Cardiac fibroblast (primary cell): ENCODE results near the gene SFTPB.
"Not testable (repeated sequence)": the region's sequence is repeated elsewhere in the genome, so short reads cannot be mapped to it uniquely, and the experiment has no call there.

Experiments used
- DNase-seq, 2 donors: peaks; one replicate each; pipeline versions ENCODE4 v3.0.0 to v3.0.0-alpha.2; 2010; ENCODE audit warnings: low read depth in 2 of 2
- H3K4me3 ChIP-seq, 2 donors: replicated peaks in 1 of 2; 1 replicate in 1 of 2; 2 replicates in 1 of 2; pipeline ENCODE4 v1.5.1; 2011; ENCODE audit warnings: low read depth in 2 of 2, low read length in 2 of 2, mild to moderate bottlenecking in 2 of 2, moderate library complexity in 1 of 2
- TF ChIP-seq, protein P1 (sequence below): IDR thresholded peaks from one replicate; pipeline ENCODE4 v1.5.1; 2011; ENCODE audit warnings: low read depth, mild to moderate bottlenecking, low read length, inconsistent platforms

The SFTPB gene

DNA sequence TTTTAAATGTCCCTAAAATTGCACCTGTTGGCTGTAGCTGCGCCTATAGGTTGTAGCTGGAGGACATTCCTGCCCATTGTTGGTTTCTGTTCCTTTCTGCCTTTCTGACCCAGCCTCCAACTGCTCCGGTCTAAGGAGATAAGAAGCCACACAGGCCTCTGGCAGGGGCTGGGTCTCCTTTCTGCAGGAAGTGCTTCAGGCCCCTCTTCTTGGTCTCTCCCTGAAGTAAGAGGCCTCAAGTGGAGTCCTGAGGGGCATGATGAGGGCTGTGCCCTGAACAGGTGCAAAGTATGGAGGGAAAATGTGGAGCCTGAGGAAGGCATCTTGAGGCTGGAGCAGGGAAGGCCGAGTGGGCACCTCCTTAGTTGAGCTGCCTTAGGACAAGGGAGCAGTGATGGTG lies 10.4 kb upstream of the SFTPB start:
- no peak for DNase-seq
- no peak overlapping the region for H3K4me3 ChIP-seq
- TF ChIP-seq, protein P1, sequence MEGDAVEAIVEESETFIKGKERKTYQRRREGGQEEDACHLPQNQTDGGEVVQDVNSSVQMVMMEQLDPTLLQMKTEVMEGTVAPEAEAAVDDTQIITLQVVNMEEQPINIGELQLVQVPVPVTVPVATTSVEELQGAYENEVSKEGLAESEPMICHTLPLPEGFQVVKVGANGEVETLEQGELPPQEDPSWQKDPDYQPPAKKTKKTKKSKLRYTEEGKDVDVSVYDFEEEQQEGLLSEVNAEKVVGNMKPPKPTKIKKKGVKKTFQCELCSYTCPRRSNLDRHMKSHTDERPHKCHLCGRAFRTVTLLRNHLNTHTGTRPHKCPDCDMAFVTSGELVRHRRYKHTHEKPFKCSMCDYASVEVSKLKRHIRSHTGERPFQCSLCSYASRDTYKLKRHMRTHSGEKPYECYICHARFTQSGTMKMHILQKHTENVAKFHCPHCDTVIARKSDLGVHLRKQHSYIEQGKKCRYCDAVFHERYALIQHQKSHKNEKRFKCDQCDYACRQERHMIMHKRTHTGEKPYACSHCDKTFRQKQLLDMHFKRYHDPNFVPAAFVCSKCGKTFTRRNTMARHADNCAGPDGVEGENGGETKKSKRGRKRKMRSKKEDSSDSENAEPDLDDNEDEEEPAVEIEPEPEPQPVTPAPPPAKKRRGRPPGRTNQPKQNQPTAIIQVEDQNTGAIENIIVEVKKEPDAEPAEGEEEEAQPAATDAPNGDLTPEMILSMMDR = no peak

DNA sequence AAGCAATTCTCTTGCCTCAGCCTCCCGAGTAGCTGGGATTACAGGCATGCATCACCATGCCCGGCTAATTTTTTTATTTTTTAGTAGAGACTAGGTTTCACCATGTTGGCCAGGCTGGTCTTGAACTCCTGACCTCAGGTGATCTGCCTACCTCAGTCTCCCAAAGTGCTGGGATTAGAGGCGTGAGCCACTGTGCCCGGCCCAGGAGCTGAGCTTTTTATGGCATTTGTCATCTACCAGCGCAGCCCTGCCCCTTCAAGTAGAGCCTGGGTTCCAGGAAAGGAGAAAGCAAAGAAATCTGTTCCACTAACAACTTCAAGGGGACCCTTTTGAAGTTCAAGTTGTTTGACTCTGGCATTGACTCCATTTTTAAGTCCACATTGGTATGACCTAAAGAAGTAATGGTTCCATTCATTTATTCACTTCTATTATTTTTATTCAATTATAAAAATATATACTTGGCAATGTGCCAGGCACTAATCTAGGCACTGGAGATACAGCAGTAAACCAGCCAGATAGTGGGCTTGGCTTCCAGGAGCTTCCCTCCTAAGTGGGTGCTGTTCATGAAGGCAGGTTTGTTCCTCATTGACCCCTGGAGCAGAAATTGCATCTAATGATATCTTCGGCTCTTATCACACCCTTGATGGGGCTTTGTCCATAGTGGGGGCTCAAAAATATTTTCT lies 8.0 kb upstream of the SFTPB start:
- DNase-seq = no peak
- TF ChIP-seq, protein P1 = no peak
- H3K4me3 ChIP-seq = no peak overlapping the region

DNA sequence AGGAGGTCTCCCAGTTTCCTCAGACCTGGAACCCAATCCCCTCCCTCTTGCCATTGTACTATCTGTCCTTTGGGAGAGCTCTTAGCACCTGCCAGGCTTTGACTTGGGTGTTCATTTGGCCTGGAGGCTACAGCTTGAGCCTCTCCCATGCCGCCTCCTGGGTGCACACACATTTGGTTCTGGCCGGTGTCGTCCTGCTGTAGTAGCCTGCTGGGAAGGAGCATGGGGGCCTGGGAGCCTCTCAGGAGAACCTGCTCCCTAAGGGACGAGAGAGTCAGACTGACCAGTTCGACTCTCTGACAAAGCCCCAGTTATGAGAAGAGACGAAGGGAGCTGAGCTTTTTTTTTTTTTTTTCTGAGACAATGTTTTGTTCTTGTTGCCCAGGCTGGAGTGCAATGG lies 7.4 kb upstream of the SFTPB start:
- TF ChIP-seq, protein P1 = no peak
- no peak for DNase-seq
- H3K4me3 ChIP-seq = no peak overlapping the region

DNA sequence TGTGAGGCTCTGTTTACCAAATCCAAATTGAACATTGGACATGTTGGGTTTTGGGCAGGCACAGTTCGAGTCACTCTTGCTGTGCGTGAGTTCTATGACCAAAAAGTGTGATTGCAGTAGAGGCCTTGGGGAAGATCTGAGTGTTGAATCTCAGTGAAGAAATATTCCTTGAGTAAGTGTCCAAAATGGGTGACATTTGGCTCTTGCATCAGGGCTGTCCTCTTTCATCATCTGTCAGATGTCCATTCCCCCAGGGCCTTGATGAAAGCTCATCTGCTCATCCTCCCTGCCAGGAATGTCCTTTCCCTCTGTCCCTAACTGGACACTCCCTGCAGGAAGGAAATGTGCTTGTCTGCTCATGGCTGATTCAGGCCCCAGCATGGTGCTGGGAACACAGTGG lies 6.4 kb upstream of the SFTPB start:
- peak in 1 of 2 donors; percentile 37 for DNase-seq
- no peak overlapping the region for H3K4me3 ChIP-seq
- TF ChIP-seq, protein P1 = no peak

DNA sequence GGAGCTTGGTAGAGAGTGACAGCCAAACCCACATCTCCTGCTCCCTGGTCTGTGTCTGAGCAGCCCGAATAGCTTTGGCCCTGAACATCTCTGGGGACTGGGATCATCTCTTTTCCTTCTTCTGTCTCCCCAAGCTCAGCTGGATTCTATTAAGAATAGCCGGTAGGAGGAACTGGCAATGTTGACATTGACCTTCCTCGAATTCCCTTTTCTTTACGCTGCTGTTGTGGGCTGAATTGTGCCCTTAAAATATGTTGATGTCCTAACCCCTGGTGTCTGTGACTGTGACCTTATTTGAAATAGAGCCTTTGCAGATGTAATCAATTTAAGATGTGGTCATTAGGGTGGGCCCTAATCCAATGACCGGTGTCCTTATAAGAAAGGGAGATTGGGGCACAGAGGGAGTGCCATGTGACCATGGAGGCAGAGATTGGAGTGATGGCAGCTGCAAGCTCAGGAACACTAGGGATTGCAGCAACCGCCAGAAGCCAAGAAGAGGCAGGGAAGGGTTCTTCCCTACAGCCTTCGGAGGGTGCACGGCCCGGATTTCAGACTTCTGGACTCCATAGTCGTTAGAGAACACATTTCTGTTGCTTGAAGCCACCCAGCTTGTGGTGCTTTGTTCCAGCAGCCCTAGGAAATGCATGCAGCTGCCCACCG lies 5.8 kb upstream of the SFTPB start:
- DNase-seq = no peak
- no peak overlapping the region for H3K4me3 ChIP-seq
- TF ChIP-seq, protein P1 = no peak

DNA sequence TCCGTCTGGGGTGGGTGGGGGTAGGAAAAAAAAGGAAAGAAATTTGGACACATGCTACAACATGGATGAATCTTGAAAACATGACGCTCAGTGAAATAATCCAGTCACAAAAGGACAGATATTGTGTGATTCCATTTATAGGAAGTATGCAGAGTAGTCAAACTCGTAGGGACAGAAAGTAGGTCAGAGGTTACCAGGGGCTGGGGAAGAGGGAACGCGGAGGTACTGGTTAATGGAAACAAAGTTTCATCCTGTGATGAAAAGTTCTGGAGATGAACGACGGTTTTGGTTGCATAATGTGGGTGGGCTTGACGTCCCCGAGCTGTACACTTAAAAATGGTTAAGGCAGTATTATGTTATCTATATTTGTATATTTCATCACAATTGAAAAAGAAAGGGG lies 4.5 kb upstream of the SFTPB start:
- TF ChIP-seq, protein P1 = no peak
- no peak overlapping the region for H3K4me3 ChIP-seq
- DNase-seq = no peak

DNA sequence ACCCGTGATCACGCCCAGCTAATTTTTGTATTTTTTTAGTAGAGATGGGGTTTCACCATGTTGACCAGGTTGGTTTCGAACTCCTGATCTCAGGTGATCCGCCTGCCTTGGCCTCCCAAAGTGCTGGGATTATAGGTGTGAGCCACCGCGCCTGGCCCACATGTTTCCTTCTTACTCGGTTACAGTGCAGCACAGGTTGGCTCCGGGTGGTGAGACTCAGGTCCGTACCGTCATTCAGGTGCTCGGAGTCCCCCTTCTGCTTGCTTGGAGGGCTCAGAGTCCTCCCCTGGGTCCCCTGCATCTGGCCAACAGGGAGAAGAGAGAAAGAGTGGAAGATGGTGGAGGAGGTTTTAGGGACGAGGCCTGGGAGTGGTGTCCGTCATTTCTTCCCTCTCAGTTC lies 2.4 kb upstream of the SFTPB start:
- DNase-seq, H3K4me3 ChIP-seq: not testable (repeated sequence)
